Measurements from ENCODE around the gene NDST4.

Gene NDST4

DNA sequence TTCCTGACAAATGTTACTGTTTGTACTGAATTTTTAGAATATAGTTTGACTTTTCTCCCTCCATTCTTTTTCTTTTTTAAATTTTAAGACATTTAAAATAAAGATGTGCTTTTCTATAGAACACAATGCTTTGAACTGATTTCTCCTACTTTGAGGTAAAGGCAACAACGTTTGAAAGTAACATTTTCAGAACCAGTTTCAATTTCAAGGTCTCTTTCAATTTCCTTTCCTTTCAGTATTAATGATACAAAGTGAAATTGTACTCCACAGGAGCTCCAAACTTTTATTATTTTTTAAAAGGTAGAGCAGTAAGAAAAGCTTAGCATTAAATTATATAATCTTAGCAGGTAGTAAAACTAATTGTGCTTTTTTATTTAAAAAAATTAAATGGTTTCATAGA is 54.9 kb downstream of the NDST4 start:
- no peak for DNase-seq (ENCODE audit: low read depth in 1 of 2, low spot score in 1 of 2)
- Histone ChIP-seq H3K27ac (replicated peaks) (no peak overlapping the region), H3K4me3 (replicated peaks; ENCODE audit: insufficient read depth, low read length) (no peak overlapping the region), H3K27me3 (ENCODE audit: insufficient read depth, poor library complexity, severe bottlenecking) (no peaks in the 10 kb centered on the region)
- TF ChIP-seq GABPA (IDR thresholded peaks at IDR 0.05; ENCODE audit: low read depth) (no peak), POLR2AphosphoS5 (IDR thresholded peaks at IDR 0.05; ENCODE audit: low read depth) (no peak), SPI1 (IDR thresholded peaks at IDR 0.05; ENCODE audit: borderline replicate concordance, low read depth) (no peak)
- TF ChIP-seq, protein P1, sequence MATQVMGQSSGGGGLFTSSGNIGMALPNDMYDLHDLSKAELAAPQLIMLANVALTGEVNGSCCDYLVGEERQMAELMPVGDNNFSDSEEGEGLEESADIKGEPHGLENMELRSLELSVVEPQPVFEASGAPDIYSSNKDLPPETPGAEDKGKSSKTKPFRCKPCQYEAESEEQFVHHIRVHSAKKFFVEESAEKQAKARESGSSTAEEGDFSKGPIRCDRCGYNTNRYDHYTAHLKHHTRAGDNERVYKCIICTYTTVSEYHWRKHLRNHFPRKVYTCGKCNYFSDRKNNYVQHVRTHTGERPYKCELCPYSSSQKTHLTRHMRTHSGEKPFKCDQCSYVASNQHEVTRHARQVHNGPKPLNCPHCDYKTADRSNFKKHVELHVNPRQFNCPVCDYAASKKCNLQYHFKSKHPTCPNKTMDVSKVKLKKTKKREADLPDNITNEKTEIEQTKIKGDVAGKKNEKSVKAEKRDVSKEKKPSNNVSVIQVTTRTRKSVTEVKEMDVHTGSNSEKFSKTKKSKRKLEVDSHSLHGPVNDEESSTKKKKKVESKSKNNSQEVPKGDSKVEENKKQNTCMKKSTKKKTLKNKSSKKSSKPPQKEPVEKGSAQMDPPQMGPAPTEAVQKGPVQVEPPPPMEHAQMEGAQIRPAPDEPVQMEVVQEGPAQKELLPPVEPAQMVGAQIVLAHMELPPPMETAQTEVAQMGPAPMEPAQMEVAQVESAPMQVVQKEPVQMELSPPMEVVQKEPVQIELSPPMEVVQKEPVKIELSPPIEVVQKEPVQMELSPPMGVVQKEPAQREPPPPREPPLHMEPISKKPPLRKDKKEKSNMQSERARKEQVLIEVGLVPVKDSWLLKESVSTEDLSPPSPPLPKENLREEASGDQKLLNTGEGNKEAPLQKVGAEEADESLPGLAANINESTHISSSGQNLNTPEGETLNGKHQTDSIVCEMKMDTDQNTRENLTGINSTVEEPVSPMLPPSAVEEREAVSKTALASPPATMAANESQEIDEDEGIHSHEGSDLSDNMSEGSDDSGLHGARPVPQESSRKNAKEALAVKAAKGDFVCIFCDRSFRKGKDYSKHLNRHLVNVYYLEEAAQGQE (IDR thresholded peaks at IDR 0.05; ENCODE audit: insufficient replicate concordance, low read depth): no peak
- TF ChIP-seq, protein P2, sequence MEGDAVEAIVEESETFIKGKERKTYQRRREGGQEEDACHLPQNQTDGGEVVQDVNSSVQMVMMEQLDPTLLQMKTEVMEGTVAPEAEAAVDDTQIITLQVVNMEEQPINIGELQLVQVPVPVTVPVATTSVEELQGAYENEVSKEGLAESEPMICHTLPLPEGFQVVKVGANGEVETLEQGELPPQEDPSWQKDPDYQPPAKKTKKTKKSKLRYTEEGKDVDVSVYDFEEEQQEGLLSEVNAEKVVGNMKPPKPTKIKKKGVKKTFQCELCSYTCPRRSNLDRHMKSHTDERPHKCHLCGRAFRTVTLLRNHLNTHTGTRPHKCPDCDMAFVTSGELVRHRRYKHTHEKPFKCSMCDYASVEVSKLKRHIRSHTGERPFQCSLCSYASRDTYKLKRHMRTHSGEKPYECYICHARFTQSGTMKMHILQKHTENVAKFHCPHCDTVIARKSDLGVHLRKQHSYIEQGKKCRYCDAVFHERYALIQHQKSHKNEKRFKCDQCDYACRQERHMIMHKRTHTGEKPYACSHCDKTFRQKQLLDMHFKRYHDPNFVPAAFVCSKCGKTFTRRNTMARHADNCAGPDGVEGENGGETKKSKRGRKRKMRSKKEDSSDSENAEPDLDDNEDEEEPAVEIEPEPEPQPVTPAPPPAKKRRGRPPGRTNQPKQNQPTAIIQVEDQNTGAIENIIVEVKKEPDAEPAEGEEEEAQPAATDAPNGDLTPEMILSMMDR (IDR thresholded peaks at IDR 0.05; ENCODE audit: insufficient read depth, low read length): no peak

DNA sequence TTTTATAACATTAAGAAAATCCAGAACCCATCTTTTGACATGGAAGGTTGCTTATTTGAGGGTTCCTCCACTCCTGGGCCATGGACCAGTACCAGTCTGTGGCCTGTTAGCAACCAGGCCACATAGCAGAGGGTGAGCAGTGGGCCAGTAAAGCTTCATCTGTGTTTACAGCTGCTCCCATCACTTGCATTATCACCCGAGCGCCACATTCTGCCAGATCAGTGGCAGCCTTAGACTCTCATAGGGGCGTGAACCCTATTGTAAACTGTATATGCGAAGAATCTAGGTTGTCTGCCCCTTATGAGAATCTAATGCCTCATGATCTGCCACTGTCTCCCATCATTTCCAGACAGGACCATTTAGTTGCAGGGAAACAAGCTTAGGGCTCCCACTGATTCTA is 58.6 kb downstream of the NDST4 start:
- Histone ChIP-seq H3K4me3 (replicated peaks; ENCODE audit: insufficient read depth, low read length) (no peak overlapping the region), H3K27ac (replicated peaks) (no peak overlapping the region), H3K27me3 (ENCODE audit: insufficient read depth, poor library complexity, severe bottlenecking) (no peaks in the 10 kb centered on the region)
- TF ChIP-seq GABPA (IDR thresholded peaks at IDR 0.05; ENCODE audit: low read depth) (no peak), SPI1 (IDR thresholded peaks at IDR 0.05; ENCODE audit: borderline replicate concordance, low read depth) (no peak), POLR2AphosphoS5 (IDR thresholded peaks at IDR 0.05; ENCODE audit: low read depth) (no peak)
- TF ChIP-seq, protein P1 (IDR thresholded peaks at IDR 0.05; ENCODE audit: insufficient replicate concordance, low read depth): no peak
- TF ChIP-seq, protein P2 (IDR thresholded peaks at IDR 0.05; ENCODE audit: insufficient read depth, low read length): no peak
- DNase-seq (ENCODE audit: low read depth in 1 of 2, low spot score in 1 of 2): no peak

DNA sequence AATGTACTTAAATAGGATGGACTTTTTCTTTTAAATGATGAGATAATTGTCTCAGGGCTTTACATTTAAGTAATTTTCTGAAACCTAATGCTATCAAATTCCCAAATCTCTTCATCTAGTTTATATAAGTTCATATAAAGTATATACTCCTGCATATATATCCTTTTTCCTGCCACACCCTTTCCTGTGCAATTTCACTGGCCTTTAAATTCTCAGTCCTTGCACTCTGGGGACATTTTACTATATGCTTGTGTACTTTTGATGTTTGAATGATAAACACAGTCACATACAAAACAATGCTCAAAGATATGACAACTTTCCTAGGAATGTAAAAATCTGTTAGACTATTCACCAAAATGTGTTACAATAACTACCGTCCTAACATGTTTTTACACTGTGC is 60.1 kb downstream of the NDST4 start:
- TF ChIP-seq, protein P1 (IDR thresholded peaks at IDR 0.05; ENCODE audit: insufficient replicate concordance, low read depth): no peak
- TF ChIP-seq GABPA (IDR thresholded peaks at IDR 0.05; ENCODE audit: low read depth): no peak
- TF ChIP-seq, protein P2 (IDR thresholded peaks at IDR 0.05; ENCODE audit: insufficient read depth, low read length): no peak
- no peak for TF ChIP-seq POLR2AphosphoS5 (IDR thresholded peaks at IDR 0.05; ENCODE audit: low read depth)
- TF ChIP-seq SPI1 (IDR thresholded peaks at IDR 0.05; ENCODE audit: borderline replicate concordance, low read depth): no peak
- DNase-seq (ENCODE audit: low read depth in 1 of 2, low spot score in 1 of 2): no peak
- Histone ChIP-seq H3K27me3 (ENCODE audit: insufficient read depth, poor library complexity, severe bottlenecking) (no peaks in the 10 kb centered on the region), H3K27ac (replicated peaks) (no peak overlapping the region), H3K4me3 (replicated peaks; ENCODE audit: insufficient read depth, low read length) (no peak overlapping the region)
